SK-N-SH (cell line): ENCODE data around the gene RD3L. TPM values are rescaled to one million over a fixed set of nuclear protein-coding genes. Genes with fewer than 3 reads are reported as not detected.

Experiments
- CTCF ChIA-PET: fragments of 300-600, 350-600 bp; formaldehyde crosslinking; extraction: SDS; loops from one replicate; lab custom pipeline; 2021; lab: Yijun Ruan, JAX
- POLR2A ChIA-PET: fragments of 350-600 bp; sonication (Branson Sonifier 250); formaldehyde crosslinking; extraction: SDS; loops from one replicate; lab custom pipeline; 2020; ENCODE audit warnings: antibody characterized with exemption, inconsistent platforms; lab: Yijun Ruan, JAX
- DNase-seq: peaks from one replicate; pipeline ENCODE4 v3.0.0; 2012
- H2AFZ ChIP-seq: fragments of 200-600 bp; sonication (generic); 2 replicates; pipeline ENCODE4 v1.8.1; 2016; ENCODE audit warnings: antibody characterized with exemption, mild to moderate bottlenecking, low read depth
- H3F3A ChIP-seq: fragments of 200-600 bp; sonication (generic); replicated peaks from 2 replicates; pipeline ENCODE3; 2016; ENCODE audit warnings: antibody characterized with exemption, mild to moderate bottlenecking; ENCODE audit not compliant: insufficient read depth
- H3K27ac ChIP-seq, 2 experiments: fragments of 200-500 bp in 1 of 2; fragments of 200-600 bp in 1 of 2; sonication (Bioruptor generic) in 1 of 2; sonication (generic), shearing (Covaris generic) in 1 of 2; 2 replicates each; pipeline versions ENCODE4 v1.5.1 to v1.6.1; 2014 to 2016; ENCODE audit warnings: low read depth in 2 of 2, inconsistent platforms in 1 of 2, low read length in 1 of 2, mild to moderate bottlenecking in 1 of 2, mixed read lengths in 1 of 2
- H3K27me3 ChIP-seq: fragments of 200-600 bp; sonication (generic), shearing (Covaris generic); 2 replicates; pipeline ENCODE4 v1.6.1; 2016; ENCODE audit warnings: mixed run types; ENCODE audit not compliant: insufficient read depth
- H3K36me3 ChIP-seq, 2 experiments: fragments of 200-500 bp in 1 of 2; fragments of 200-600 bp in 1 of 2; sonication (Bioruptor generic) in 1 of 2; sonication (generic) in 1 of 2; replicated peaks in 1 of 2; 2 replicates each; pipeline versions ENCODE3 to v1.5.1; 2014 to 2016; ENCODE audit warnings: low read length in 1 of 2, mild to moderate bottlenecking in 1 of 2; ENCODE audit not compliant: insufficient read depth in 2 of 2, control insufficient read depth in 1 of 2
- H3K4me1 ChIP-seq, 2 experiments: fragments of 200-500 bp in 1 of 2; fragments of 200-600 bp in 1 of 2; sonication (Bioruptor generic) in 1 of 2; sonication (generic), shearing (Covaris generic) in 1 of 2; 2 replicates each; pipeline versions ENCODE4 v1.5.1 to v1.6.1; 2014 to 2016; ENCODE audit warnings: low read depth in 1 of 2, low read length in 1 of 2, mixed run types in 1 of 2; ENCODE audit not compliant: insufficient read depth in 2 of 2, control insufficient read depth in 1 of 2
- H3K4me2 ChIP-seq: fragments of 200-600 bp; sonication (generic), shearing (Covaris generic); 2 replicates; pipeline ENCODE4 v1.6.1; 2017; ENCODE audit warnings: mixed run types
- H3K4me3 ChIP-seq, 2 experiments: fragments of 200-500 bp in 1 of 2; fragments of 200-600 bp in 1 of 2; sonication (Bioruptor generic) in 1 of 2; sonication (generic), shearing (Covaris generic) in 1 of 2; 2 replicates each; pipeline versions ENCODE4 v1.5.1 to v1.8.1; 2014 to 2016; ENCODE audit warnings: low read depth in 2 of 2, inconsistent platforms in 1 of 2, low read length in 1 of 2, mild to moderate bottlenecking in 1 of 2, mixed read lengths in 1 of 2, moderate library complexity in 1 of 2
- H3K79me2 ChIP-seq: fragments of 200-600 bp; sonication (generic); 2 replicates; pipeline ENCODE4 v1.8.1; 2017; ENCODE audit warnings: mild to moderate bottlenecking; ENCODE audit not compliant: insufficient read depth
- H3K9ac ChIP-seq: fragments of 200-600 bp; sonication (generic); 2 replicates; pipeline ENCODE4 v1.6.1; 2017; ENCODE audit warnings: mixed run types
- H3K9me2 ChIP-seq: fragments of 200-600 bp; sonication (generic); 2 replicates; pipeline ENCODE4 v1.6.1; 2017; ENCODE audit warnings: mixed run types
- H3K9me3 ChIP-seq: fragments of 200-600 bp; sonication (generic); 2 replicates; pipeline ENCODE4 v1.6.1; 2017; ENCODE audit warnings: mixed run types, mild to moderate bottlenecking, moderate library complexity
- H4K20me1 ChIP-seq: fragments of 200-600 bp; sonication (generic); 2 replicates; pipeline ENCODE4 v1.6.1; 2017; ENCODE audit warnings: mild to moderate bottlenecking, mixed run types; ENCODE audit not compliant: insufficient read depth
- EP300 ChIP-seq, 2 experiments: IDR thresholded peaks; 2 replicates each; pipeline versions ENCODE4 v1.4.0 to v1.6.1; 2012; ENCODE audit warnings: borderline replicate concordance in 1 of 2, low read depth in 1 of 2, low read length in 1 of 2
- EZH2phosphoT487 ChIP-seq: fragments of 200-600 bp; sonication (generic); IDR thresholded peaks from 2 replicates; pipeline ENCODE4 v1.6.1; 2017; ENCODE audit warnings: low read depth, mixed run types, mild to moderate bottlenecking, antibody characterized with exemption, moderate library complexity, borderline replicate concordance
- FOSL2 ChIP-seq: IDR thresholded peaks from 2 replicates; pipeline ENCODE4 v1.4.0; 2012; ENCODE audit warnings: low read depth, mild to moderate bottlenecking, moderate library complexity, borderline replicate concordance
- FOXM1 ChIP-seq: IDR thresholded peaks from 2 replicates; pipeline ENCODE4 v1.4.0; 2012; ENCODE audit warnings: low read depth, mild to moderate bottlenecking
- GABPA ChIP-seq: IDR thresholded peaks from 2 replicates; pipeline ENCODE4 v1.4.0; 2012; ENCODE audit warnings: low read depth, mild to moderate bottlenecking
- JUND ChIP-seq: IDR thresholded peaks from 2 replicates; pipeline ENCODE4 v1.4.0; 2012
- NFIC ChIP-seq: IDR thresholded peaks from 2 replicates; pipeline ENCODE4 v1.4.0; 2012; ENCODE audit warnings: borderline replicate concordance
- RCOR1 ChIP-seq: fragments of 150-350 bp; IDR thresholded peaks from 2 replicates; pipeline ENCODE4 v1.6.1; 2017; ENCODE audit warnings: antibody characterized with exemption, low read length
- SIN3A ChIP-seq: IDR thresholded peaks from 2 replicates; pipeline ENCODE4 v1.6.1; 2012; ENCODE audit warnings: low read depth, mild to moderate bottlenecking, low read length, moderate library complexity, borderline replicate concordance
- ZBTB33 ChIP-seq: IDR thresholded peaks from 2 replicates; pipeline ENCODE4 v1.4.0; 2012; ENCODE audit warnings: low read depth, borderline replicate concordance
- WGBS: methylation state at CpG from one replicate; pipeline ENCODE4 v1.1.6; 2017; ENCODE audit warnings: low lambda C conversion rate; 5-methylcytosine and 5-hydroxymethylcytosine counted together
- polyA plus RNA-seq, 3 experiments: library from polyadenylated mRNA; depleted of rRNA; stranded (reverse); fragments of >200 nt; gene quantifications; 2 replicates each; pipeline ENCODE4 v1.2.3, GENCODE V29; 2012

The RD3L gene
- polyA plus RNA-seq, 1 of the 3 experiments (the other 2 are of a cell fraction): not detected

DNA sequence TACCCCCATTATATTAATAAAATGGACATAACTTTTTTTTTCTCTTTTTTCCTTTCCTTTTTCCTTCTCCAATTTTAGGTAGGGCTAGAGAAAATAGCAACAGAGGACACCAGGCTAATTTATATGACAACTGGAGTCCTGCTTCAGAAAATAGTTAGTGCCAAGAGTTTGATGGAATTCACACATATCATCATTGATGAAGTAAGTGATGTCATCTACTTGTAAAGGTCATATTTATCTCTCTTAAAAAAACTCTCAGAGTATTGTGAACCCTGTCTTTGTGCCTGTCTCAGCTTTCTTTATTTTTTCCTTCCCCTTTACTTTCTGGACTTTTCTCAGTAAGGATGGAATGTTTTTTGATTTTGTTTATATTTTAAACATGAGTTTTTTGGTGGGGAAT is 24.3 kb upstream of the RD3L start:
- no peak overlapping the region for H3K27ac ChIP-seq
- no peak overlapping the region for H3K4me3 ChIP-seq
- no peak for DNase-seq
- no peaks in the 10 kb centered on the region for H3K79me2 ChIP-seq
- no peaks in the 10 kb centered on the region for H3F3A ChIP-seq
- no peak overlapping the region for H2AFZ ChIP-seq
- no peaks in the 10 kb centered on the region for H3K4me1 ChIP-seq
- no peak for TF ChIP-seq RCOR1
- no peak for TF ChIP-seq ZBTB33
- TF ChIP-seq FOXM1: no peak
- no peak for TF ChIP-seq SIN3A
- no peak for TF ChIP-seq NFIC
- no peak for TF ChIP-seq FOSL2
- no peak for TF ChIP-seq JUND
- TF ChIP-seq GABPA: no peak
- TF ChIP-seq EZH2phosphoT487: no peak
- no peak overlapping the region for H3K9ac ChIP-seq
- H3K27me3 ChIP-seq: no peaks in the 10 kb centered on the region; the same call in 1 of the 2 replicates
- no peaks in the 10 kb centered on the region for H4K20me1 ChIP-seq
- POLR2A ChIA-PET: no interaction called here
- H3K36me3 ChIP-seq: no peaks in the 10 kb centered on the region
- CTCF ChIA-PET: interaction anchor here (1.5 kb wide), 1 partner anchor 14 kb away, joined by 5 read pairs; no protein-coding TSS in a partner anchor
- no peaks in the 10 kb centered on the region for H3K9me3 ChIP-seq
- H3K4me2 ChIP-seq: no peak overlapping the region
- no peaks in the 10 kb centered on the region for H3K9me2 ChIP-seq

GRCh38 chr14:103961928-103962578 is 19.7 kb upstream of the RD3L start:
- Histone ChIP-seq H3K9ac (no peak overlapping the region), H3F3A (no peaks in the 10 kb centered on the region), H3K4me3 (no peak overlapping the region), H3K4me2 (no peak overlapping the region), H3K9me3 (no peaks in the 10 kb centered on the region), H3K27me3 (no peaks in the 10 kb centered on the region; the same call in 1 of the 2 replicates), H4K20me1 (no peaks in the 10 kb centered on the region), H2AFZ (no peak overlapping the region), H3K4me1 (peaks cover 0 to 10% of the 10 kb centered on the region in 2 experiments; a peak in 2 of 4 replicates), H3K79me2 (no peaks in the 10 kb centered on the region), H3K36me3 (no peaks in the 10 kb centered on the region), H3K27ac (peak overlapping the region in 1 of 2 experiments; percentile 1; a peak in 1 of 4 replicates), H3K9me2 (no peaks in the 10 kb centered on the region)
- CTCF ChIA-PET: interaction anchor here (0.8 to 1.3 kb wide), 5 partner anchors 17 to 154 kb away, joined by 3 to 5 read pairs (median 3); no protein-coding TSS in a partner anchor
- DNase-seq: no peak
- 71% methylated on average over 5 of the region's 5 CpGs for WGBS
- POLR2A ChIA-PET: no interaction called here
- TF ChIP-seq EP300 (IDR thresholded peaks at IDR 0.05; ENCODE audit: borderline replicate concordance in 1 of 2, low read depth in 1 of 2, low read length in 1 of 2) (no peak), GABPA (no peak), EZH2phosphoT487 (no peak)
